BLaER1 (cell line): ENCODE results near the gene METTL15.
"Not testable (repeated sequence)": the region's sequence is repeated elsewhere in the genome, so short reads cannot be mapped to it uniquely, and the experiment has no call there.

Source experiments
- H3K27ac ChIP-seq: shearing (Covaris generic); formaldehyde crosslinking; 2 replicates; pipeline ENCODE4 v1.8.1; 2022
- H3K27me3 ChIP-seq: shearing (Covaris generic); formaldehyde crosslinking; 2 replicates; pipeline ENCODE4 v1.8.1; 2022
- H3K36me3 ChIP-seq: shearing (Covaris generic); formaldehyde crosslinking; 2 replicates; pipeline ENCODE4 v1.8.1; 2022
- H3K4me1 ChIP-seq: shearing (Covaris generic); formaldehyde crosslinking; 2 replicates; pipeline ENCODE4 v1.8.1; 2022
- H3K4me2 ChIP-seq: shearing (Covaris generic); formaldehyde crosslinking; 2 replicates; pipeline ENCODE4 v1.8.1; 2022
- H3K4me3 ChIP-seq: shearing (Covaris generic); formaldehyde crosslinking; 2 replicates; pipeline ENCODE4 v1.8.1; 2022
- H3K9ac ChIP-seq: shearing (Covaris generic); formaldehyde crosslinking; 2 replicates; pipeline ENCODE4 v1.8.1; 2022
- H3K9me3 ChIP-seq: shearing (Covaris generic); formaldehyde crosslinking; 2 replicates; pipeline ENCODE4 v1.8.1; 2022
- H4K20me1 ChIP-seq: shearing (Covaris generic); formaldehyde crosslinking; 2 replicates; pipeline ENCODE4 v1.8.1; 2022
- Cebpa-rat ChIP-seq: shearing (Covaris generic); IDR thresholded peaks from 2 replicates; pipeline ENCODE4 v1.8.1; 2022

Gene METTL15

GRCh38 chr11:28107750-28108618 lies at the start of gene METTL15, which contains the start of gene KIF18A:
Gene METTL15 (plus strand): TSS chr11:28108388. CDS start chr11:28113335, 4,947 bp downstream.
Gene KIF18A (minus strand): TSS chr11:28108156. CDS start chr11:28097947, 10,209 bp downstream.
- no peak for TF ChIP-seq Cebpa-rat
- no peaks in the 10 kb centered on the region for H3K36me3 ChIP-seq
- peak within 1 kb of the TSS; percentile 81 for H3K4me2 ChIP-seq
- H3K27ac ChIP-seq, result peak within 1 kb of the TSS; percentile 74
- H4K20me1 ChIP-seq, result 0 out of 2 replicates have a peak, but pooled peaks cover 5% of the 10 kb centered on the region
- H3K4me1 ChIP-seq, result peaks cover 50% of the 10 kb centered on the region
- no peaks in the 10 kb centered on the region for H3K9me3 ChIP-seq
- peak within 1 kb of the TSS; percentile 81 for H3K9ac ChIP-seq
- H3K27me3 ChIP-seq, result no peaks in the 10 kb centered on the region
- H3K4me3 ChIP-seq, result peak within 1 kb of the TSS; percentile 75

- H3K36me3 ChIP-seq, result peaks cover 21% of the 10 kb centered on the region
- H3K9me3 ChIP-seq, result no peaks in the 10 kb centered on the region
- no peak overlapping the region for H3K9ac ChIP-seq
- H3K4me3 ChIP-seq, result no peak overlapping the region
- no peak for TF ChIP-seq Cebpa-rat
- no peaks in the 10 kb centered on the region for H3K4me1 ChIP-seq
- H3K4me2 ChIP-seq, result no peak overlapping the region
- no peaks in the 10 kb centered on the region for H4K20me1 ChIP-seq
- no peaks in the 10 kb centered on the region for H3K27me3 ChIP-seq
- no peak overlapping the region for H3K27ac ChIP-seq
Observed at GRCh38 chr11:28071305-28071704, 36.9 kb upstream of the METTL15 start.

- Histone ChIP-seq H3K27ac (no peak overlapping the region), H3K36me3 (peaks cover 31% of the 10 kb centered on the region), H3K9ac (no peak overlapping the region), H3K4me2 (no peak overlapping the region), H3K27me3 (no peaks in the 10 kb centered on the region), H4K20me1 (no peaks in the 10 kb centered on the region), H3K9me3 (no peaks in the 10 kb centered on the region), H3K4me3 (no peak overlapping the region), H3K4me1 (no peaks in the 10 kb centered on the region)
- no peak for TF ChIP-seq Cebpa-rat
Observed at GRCh38 chr11:28072321-28072720, 35.9 kb upstream of the METTL15 start.

GRCh38 chr11:28077521-28077920 lies 30.7 kb upstream of the METTL15 start:
- Histone ChIP-seq H3K4me3 (no peak overlapping the region), H3K9me3 (no peaks in the 10 kb centered on the region), H3K36me3 (peaks cover 57% of the 10 kb centered on the region), H4K20me1 (no peaks in the 10 kb centered on the region), H3K9ac (no peak overlapping the region), H3K4me1 (no peaks in the 10 kb centered on the region), H3K27me3 (no peaks in the 10 kb centered on the region), H3K27ac (no peak overlapping the region), H3K4me2 (no peak overlapping the region)
- no peak for TF ChIP-seq Cebpa-rat

- Histone ChIP-seq H4K20me1 (no peaks in the 10 kb centered on the region), H3K4me1 (no peaks in the 10 kb centered on the region), H3K9me3 (no peaks in the 10 kb centered on the region), H3K9ac (no peak overlapping the region), H3K4me3 (no peak overlapping the region), H3K27me3 (no peaks in the 10 kb centered on the region), H3K36me3 (peaks cover 57% of the 10 kb centered on the region), H3K4me2 (no peak overlapping the region), H3K27ac (no peak overlapping the region)
- no peak for TF ChIP-seq Cebpa-rat
Observed at GRCh38 chr11:28083118-28083517, 25.1 kb upstream of the METTL15 start.

- Histone ChIP-seq H3K4me1 (no peaks in the 10 kb centered on the region), H3K27ac (no peak overlapping the region), H3K4me2 (no peak overlapping the region), H3K9ac (no peak overlapping the region), H4K20me1 (no peaks in the 10 kb centered on the region), H3K36me3 (peaks cover 55% of the 10 kb centered on the region), H3K27me3 (no peaks in the 10 kb centered on the region), H3K4me3 (no peak overlapping the region), H3K9me3 (no peaks in the 10 kb centered on the region)
- TF ChIP-seq Cebpa-rat, result no peak
Observed at GRCh38 chr11:28086569-28086968, 21.6 kb upstream of the METTL15 start.

- not testable (repeated sequence) for H3K4me2 ChIP-seq, H3K9me3 ChIP-seq, H4K20me1 ChIP-seq, H3K9ac ChIP-seq, H3K27ac ChIP-seq, H3K27me3 ChIP-seq, H3K4me1 ChIP-seq, H3K4me3 ChIP-seq
- H3K36me3 ChIP-seq, result peaks cover 55% of the 10 kb centered on the region
Observed at GRCh38 chr11:28087192-28087591, 21.0 kb upstream of the METTL15 start.

GRCh38 chr11:28087693-28088092 lies 20.5 kb upstream of the METTL15 start:
- H3K4me3 ChIP-seq, H4K20me1 ChIP-seq, H3K9me3 ChIP-seq, H3K27ac ChIP-seq, H3K27me3 ChIP-seq, H3K4me1 ChIP-seq, H3K9ac ChIP-seq, H3K4me2 ChIP-seq: not testable (repeated sequence)
- H3K36me3 ChIP-seq, result peaks cover 51% of the 10 kb centered on the region

GRCh38 chr11:28089378-28089777 lies 18.8 kb upstream of the METTL15 start:
- Histone ChIP-seq H3K4me1 (no peaks in the 10 kb centered on the region), H3K9me3 (no peaks in the 10 kb centered on the region), H3K4me2 (no peak overlapping the region), H3K4me3 (no peak overlapping the region), H3K27ac (no peak overlapping the region), H3K9ac (no peak overlapping the region), H3K27me3 (no peaks in the 10 kb centered on the region), H3K36me3 (peaks cover 42% of the 10 kb centered on the region), H4K20me1 (no peaks in the 10 kb centered on the region)
- TF ChIP-seq Cebpa-rat, result no peak

GRCh38 chr11:28090052-28090749 lies 18.0 kb upstream of the METTL15 start:
- no peak overlapping the region for H3K9ac ChIP-seq
- no peak overlapping the region for H3K27ac ChIP-seq
- no peak overlapping the region for H3K4me3 ChIP-seq
- no peaks in the 10 kb centered on the region for H3K4me1 ChIP-seq
- no peaks in the 10 kb centered on the region for H3K9me3 ChIP-seq
- H3K36me3 ChIP-seq, result peaks cover 40% of the 10 kb centered on the region
- TF ChIP-seq Cebpa-rat, result no peak
- H3K27me3 ChIP-seq, result no peaks in the 10 kb centered on the region
- no peaks in the 10 kb centered on the region for H4K20me1 ChIP-seq
- no peak overlapping the region for H3K4me2 ChIP-seq
